Nephron (organoid): ENCODE data around the gene ARL13B.
A peak's percentile ranks its signal among the peaks of the same experiment; 100 is the strongest.

Experiments
- H3K27ac Mint-ChIP-seq, 3 experiments: 2 replicates each; pipeline ENCODE4 v1.8.0; 2020; ENCODE audit warnings: mixed read lengths in 3 of 3, mild to moderate bottlenecking in 2 of 3, moderate library complexity in 1 of 3
- H3K27me3 Mint-ChIP-seq: 2 replicates; pipeline ENCODE4 v1.8.0; 2021; ENCODE audit warnings: low read depth, mild to moderate bottlenecking, moderate library complexity, mixed read lengths
- H3K36me3 Mint-ChIP-seq: 2 replicates; pipeline ENCODE4 v1.8.0; 2020; ENCODE audit warnings: low read depth, mixed read lengths
- H3K4me1 Mint-ChIP-seq: 2 replicates; pipeline ENCODE4 v1.8.0; 2020; ENCODE audit warnings: mixed read lengths
- H3K4me3 Mint-ChIP-seq, 3 experiments: 2 replicates each; pipeline ENCODE4 v1.8.0; 2020; ENCODE audit warnings: mild to moderate bottlenecking in 3 of 3, mixed read lengths in 3 of 3, moderate library complexity in 2 of 3
- H3K9me3 Mint-ChIP-seq: 2 replicates; pipeline ENCODE4 v1.8.0; 2020; ENCODE audit warnings: mixed read lengths
- CTCF ChIP-seq, 3 experiments: fragments of 200-600 bp; sonication (generic); IDR thresholded peaks; one replicate each; pipeline ENCODE4 v1.5.0; 2021; ENCODE audit warnings: antibody characterized with exemption in 3 of 3; ENCODE audit not compliant: unreplicated experiment in 3 of 3

ARL13B gene

GRCh38 chr3:93973131-93974126 is 6.5 kb upstream of the ARL13B start, which contains the start of gene PROS1:
Gene PROS1, minus strand, starts transcription at chr3:93973896. Its CDS starts 147 bp downstream, at chr3:93973749.
- H3K36me3 Mint-ChIP-seq, result no peaks in the 10 kb centered on the region

GRCh38 chr3:93981649-93982048 is 1.7 kb downstream of the ARL13B start:
- peak overlapping the region; percentile 89 to 93 (median 89) for H3K4me3 Mint-ChIP-seq
- peaks cover 26% of the 10 kb centered on the region for H3K4me1 Mint-ChIP-seq
- H3K27ac Mint-ChIP-seq, result peak overlapping the region in 1 of 3 experiments; percentile 22
- H3K9me3 Mint-ChIP-seq, result no peaks in the 10 kb centered on the region
- no peak for TF ChIP-seq CTCF (IDR thresholded peaks at IDR 0.05; ENCODE audit: unreplicated experiment in 3 of 3)
- no peaks in the 10 kb centered on the region for H3K36me3 Mint-ChIP-seq
- H3K27me3 Mint-ChIP-seq, result no peaks in the 10 kb centered on the region

More at GRCh38 chr3:93973131-93974126, 6.5 kb upstream of the ARL13B start, which contains the start of gene PROS1:
- no peaks in the 10 kb centered on the region for H3K9me3 Mint-ChIP-seq
- peak within 1 kb of the TSS; percentile 89 to 100 (median 99) for H3K27ac Mint-ChIP-seq
- peaks cover 13% of the 10 kb centered on the region for H3K4me1 Mint-ChIP-seq
- peak within 1 kb of the TSS; percentile 87 to 90 (median 88) for H3K4me3 Mint-ChIP-seq
- peaks cover 4% of the 10 kb centered on the region for H3K27me3 Mint-ChIP-seq
- TF ChIP-seq CTCF (IDR thresholded peaks at IDR 0.05; ENCODE audit: unreplicated experiment in 3 of 3), result no peak

GRCh38 chr3:93983408-93983807 is 3.5 kb downstream of the ARL13B start:
- Mint-ChIP-seq H3K4me3 (no peak overlapping the region), H3K9me3 (no peaks in the 10 kb centered on the region), H3K27me3 (no peaks in the 10 kb centered on the region), H3K4me1 (peaks cover 33% of the 10 kb centered on the region), H3K36me3 (no peaks in the 10 kb centered on the region), H3K27ac (no peak overlapping the region)
- no peak for TF ChIP-seq CTCF (IDR thresholded peaks at IDR 0.05; ENCODE audit: unreplicated experiment in 3 of 3)

GRCh38 chr3:93984618-93985017 is 4.7 kb downstream of the ARL13B start:
- no peaks in the 10 kb centered on the region for H3K27me3 Mint-ChIP-seq
- TF ChIP-seq CTCF (IDR thresholded peaks at IDR 0.05; ENCODE audit: unreplicated experiment in 3 of 3), result no peak
- H3K4me3 Mint-ChIP-seq, result no peak overlapping the region
- H3K4me1 Mint-ChIP-seq, result peaks cover 35% of the 10 kb centered on the region
- no peaks in the 10 kb centered on the region for H3K9me3 Mint-ChIP-seq
- no peak overlapping the region for H3K27ac Mint-ChIP-seq
- no peaks in the 10 kb centered on the region for H3K36me3 Mint-ChIP-seq

- Mint-ChIP-seq H3K4me3 (peak overlapping the region in 1 of 3 experiments; percentile 39), H3K9me3 (no peaks in the 10 kb centered on the region), H3K4me1 (peaks cover 13% of the 10 kb centered on the region), H3K27ac (peak overlapping the region; percentile 56 to 84 (median 63)), H3K27me3 (no peaks in the 10 kb centered on the region), H3K36me3 (no peaks in the 10 kb centered on the region)
- TF ChIP-seq CTCF (IDR thresholded peaks at IDR 0.05; ENCODE audit: unreplicated experiment in 3 of 3), result no peak
Measured at GRCh38 chr3:93988283-93988682, 8.3 kb downstream of the ARL13B start.
